Cerebellar nuclear complex (tissue), 1 donor: ENCODE data around the gene ZNF320.
"Not testable (repeated sequence)": the region's sequence is repeated elsewhere in the genome, so short reads cannot be mapped to it uniquely, and the experiment has no call there.

ENCODE experiments used
- DNase-seq, 2 experiments: peaks; one replicate each; lab custom pipeline; 2025; lab: John Stamatoyannopoulos, UW

ZNF320 gene

GRCh38 chr19:52897138-52897935 lies at the start of gene ZNF320:
ZNF320 (minus strand) TSS chr19:52897635; CDS start chr19:52890255, 7,380 bp downstream.
- peak; percentile 81 to 86 for DNase-seq

GRCh38 chr19:52946322-52947310 lies 49.2 kb upstream of the ZNF320 start:
- DNase-seq = peak; percentile 51 to 71

DNA sequence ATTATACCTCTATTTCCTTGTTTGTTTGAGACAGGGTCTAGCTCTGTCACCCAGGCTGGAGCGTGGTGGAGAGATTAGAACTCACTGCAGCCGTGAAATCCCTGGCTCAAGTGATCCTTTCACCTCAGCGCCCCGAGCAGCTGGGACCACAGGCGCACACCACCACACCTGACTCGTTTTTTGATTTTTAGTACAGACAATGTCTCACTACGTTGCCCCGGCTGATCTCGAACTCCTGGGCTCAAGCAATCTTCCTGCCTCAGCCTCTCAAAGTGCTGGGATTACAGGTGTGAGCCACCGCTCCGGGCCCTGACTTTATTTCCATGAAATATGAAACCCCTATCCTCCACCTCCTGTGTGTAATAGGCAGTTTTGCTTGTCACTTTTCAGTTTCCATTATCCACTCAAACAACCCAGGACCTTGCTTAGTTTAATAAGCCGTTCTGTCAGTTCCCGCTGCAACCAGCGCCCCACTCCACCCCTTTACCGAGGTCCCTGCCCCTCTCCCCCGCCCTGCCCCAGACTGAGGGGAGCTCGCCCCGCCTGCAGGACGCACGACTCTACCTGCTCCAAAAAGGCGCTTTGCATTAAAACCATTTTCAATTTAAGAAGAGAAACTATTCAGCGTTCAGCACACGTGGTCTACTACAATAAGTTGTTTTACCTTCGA lies 48.4 kb upstream of the ZNF320 start:
- DNase-seq = no peak

DNA sequence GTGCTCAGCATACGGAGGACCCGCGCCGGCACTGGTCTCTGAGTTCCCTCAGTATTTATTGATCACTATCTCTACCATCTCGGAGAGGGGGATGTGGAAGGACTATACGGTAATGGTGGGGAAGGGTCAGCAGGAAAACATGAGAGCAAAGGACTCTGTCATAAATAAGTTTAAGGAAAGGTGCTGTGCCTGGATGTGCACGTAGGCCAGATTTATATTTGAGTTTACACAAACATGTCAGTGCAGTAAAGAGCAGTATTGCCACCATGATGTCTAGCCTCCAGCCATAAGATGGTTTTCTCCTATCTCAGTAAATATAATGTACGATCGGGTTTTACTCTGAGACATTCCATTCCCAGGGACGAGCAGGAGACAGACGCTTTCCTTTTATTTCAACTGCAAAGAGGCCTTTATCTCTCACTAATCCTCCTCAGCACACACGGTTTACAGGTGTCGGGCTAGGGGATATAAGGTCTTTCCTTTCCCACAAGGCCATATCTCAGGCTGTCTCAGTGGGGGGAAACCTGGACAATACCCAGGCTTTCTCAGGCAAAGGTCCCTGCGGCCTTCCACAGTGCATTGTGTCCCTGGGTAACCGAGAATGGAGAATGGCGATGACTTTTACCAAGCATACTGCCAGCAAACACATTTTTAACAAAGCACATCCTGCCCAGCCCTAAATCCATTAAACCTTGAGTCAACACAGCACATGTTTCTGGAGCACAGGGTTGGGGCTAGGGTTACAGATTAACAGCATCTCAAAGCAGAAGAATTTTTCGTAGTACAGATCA lies 47.5 kb upstream of the ZNF320 start:
- DNase-seq = not testable (repeated sequence)

DNA sequence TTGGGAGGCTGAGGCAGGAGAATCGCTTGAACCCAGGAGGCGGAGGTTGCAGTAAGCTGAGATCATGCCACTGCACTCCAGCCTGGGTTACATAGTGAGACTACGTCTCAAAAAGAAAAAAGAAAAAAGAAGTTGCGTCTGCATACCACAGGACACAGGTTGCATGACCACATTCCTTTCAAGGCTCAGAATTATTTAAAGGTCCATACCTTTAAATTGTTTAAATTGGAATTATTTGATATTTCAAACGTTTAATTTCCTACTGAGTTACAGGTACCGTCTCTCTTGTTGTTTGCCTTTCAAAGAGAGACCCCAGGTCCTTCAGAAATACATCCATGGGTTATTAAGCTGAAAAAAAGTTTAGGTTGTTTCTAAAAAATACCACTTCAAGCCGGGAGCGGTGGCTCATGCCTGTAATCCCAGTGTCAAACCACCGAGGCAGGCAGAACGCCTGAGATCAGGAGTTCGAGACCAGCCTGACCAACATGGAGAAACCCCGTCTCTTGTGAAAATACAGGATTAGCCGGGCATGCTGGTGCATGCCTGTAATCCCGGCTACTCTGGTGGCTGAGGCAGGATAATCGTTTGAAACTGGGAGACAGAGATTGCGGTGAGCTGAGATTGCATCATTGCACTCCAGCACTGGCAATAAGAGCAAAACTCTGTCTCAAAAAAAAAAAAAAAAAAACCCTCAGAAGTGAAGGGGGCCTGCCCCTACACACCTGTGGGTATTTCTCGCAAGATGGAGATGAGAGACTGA lies 46.6 kb upstream of the ZNF320 start:
- no peak for DNase-seq

DNA sequence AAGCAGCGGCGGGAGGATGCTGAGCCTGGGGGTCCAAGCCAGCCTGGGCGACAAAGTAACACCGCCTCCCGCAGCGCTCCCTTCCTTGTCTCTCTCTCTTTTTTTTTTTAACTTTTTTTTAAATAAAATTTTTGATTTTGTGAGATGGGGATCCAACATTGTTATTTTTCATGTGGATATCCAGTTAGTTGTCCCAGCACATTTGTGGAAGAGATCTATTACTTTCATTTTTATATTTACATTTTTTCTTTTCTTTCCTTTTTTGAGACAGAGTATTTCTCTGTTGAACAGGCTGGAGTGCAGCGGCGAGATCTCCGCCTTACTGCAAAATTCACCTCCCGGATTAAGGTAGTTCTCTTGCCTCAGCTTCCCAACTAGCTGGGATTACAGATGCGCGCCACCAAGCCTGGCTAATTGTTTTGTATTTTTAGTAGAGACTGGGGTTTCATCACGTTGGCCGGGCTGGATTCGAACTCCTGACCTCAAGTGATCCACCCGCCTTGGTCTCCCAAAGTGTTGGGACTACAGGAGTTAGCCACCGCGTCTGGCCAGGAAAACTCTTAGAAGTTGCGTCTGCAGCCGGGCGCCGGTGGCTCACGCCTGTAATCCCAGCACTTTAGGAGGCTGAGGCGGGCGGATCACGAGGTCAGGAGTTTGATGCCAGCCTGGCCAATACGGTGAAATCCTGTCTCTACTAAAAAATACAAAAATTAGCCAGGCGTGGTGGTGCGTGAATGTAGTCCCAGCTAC lies 45.9 kb upstream of the ZNF320 start:
- no peak for DNase-seq

- DNase-seq = peak in 1 of 2 experiments; percentile 45
Observed at GRCh38 chr19:52942386-52943133, 45.1 kb upstream of the ZNF320 start.

- DNase-seq = no peak
Observed at GRCh38 chr19:52941941-52942385, 44.5 kb upstream of the ZNF320 start.

DNA sequence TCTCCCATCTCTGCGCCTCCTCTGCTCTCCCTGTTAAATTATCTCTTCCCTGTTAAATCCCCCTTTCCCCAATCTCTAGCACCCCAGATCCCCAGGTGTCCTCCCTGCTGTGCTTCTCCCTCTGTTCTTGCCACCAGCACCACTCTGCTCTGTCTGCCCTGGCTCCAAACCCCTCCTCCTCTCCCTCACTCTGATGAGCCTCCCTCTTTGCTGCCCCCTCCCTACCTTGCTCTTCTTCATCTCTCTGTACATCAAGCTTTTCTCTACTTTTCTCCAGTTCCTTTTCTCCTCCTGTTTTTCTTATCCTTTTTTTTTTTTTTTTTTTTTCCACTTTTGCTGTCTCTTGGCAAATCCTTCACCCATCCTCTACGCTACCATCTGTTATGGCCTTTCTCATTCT lies 44.1 kb upstream of the ZNF320 start:
- DNase-seq = not testable (repeated sequence)

DNA sequence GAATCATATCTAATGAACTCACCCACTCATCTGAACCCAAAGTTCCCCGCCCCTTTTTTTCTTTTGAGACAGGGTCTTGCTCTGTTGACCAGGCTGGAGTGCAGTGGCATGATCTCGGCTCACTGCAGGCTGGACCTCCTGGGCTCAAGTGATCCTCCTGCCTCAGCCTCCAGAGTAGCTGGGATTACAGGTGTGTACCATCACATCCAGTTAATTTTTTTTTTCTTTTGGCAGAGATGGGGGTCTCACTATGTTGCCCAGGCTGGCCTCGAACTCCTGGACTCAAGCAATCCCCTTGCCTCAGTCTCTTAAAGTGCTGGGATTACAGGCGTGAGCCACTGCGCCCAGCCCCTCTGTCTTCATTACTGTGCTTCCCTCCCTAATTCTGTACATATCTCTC lies 43.5 kb upstream of the ZNF320 start:
- not testable (repeated sequence) for DNase-seq

- DNase-seq = no peak
Observed at GRCh38 chr19:52938761-52939160, 41.3 kb upstream of the ZNF320 start.

DNA sequence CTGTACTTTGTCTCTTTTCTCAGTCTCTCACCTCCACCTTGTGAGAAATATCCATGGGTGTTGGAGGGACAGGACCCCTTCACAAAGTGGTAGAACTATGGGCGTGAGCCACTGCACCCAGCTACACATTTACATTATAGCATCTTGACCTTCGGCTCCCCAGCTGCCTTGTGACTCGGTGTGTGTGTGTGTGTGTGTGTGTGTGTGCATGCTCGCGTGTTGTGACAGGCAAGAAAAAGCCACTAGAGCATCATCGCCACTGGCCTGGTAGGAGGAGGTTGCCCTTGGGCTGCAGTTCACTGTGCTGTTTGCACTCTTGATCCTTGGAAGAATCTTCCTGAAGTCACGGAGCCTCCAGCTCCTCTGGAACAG lies 39.5 kb upstream of the ZNF320 start:
- no peak for DNase-seq

GRCh38 chr19:52936151-52936953 lies 38.9 kb upstream of the ZNF320 start:
- no peak for DNase-seq

- no peak for DNase-seq
Observed at GRCh38 chr19:52935434-52935833, 38.0 kb upstream of the ZNF320 start.

GRCh38 chr19:52924641-52925040 lies 27.2 kb upstream of the ZNF320 start:
- not testable (repeated sequence) for DNase-seq

- no peak for DNase-seq
Observed at GRCh38 chr19:52923778-52924593, 26.6 kb upstream of the ZNF320 start.
